Lower lobe of right lung (tissue), 2 donors: Measurements from ENCODE around the gene AKR1D1. TPM values are rescaled to one million over a fixed set of nuclear protein-coding genes. Genes with fewer than 3 reads are reported as not detected.

Experiments
- ATAC-seq, 2 donors: fragments of 200-7000 bp; cut with Tn5 transposase; one replicate each; pipeline ENCODE4 v1.9.1; 2020 to 2022; ENCODE audit warnings: mild to moderate bottlenecking in 2 of 2, moderate library complexity in 2 of 2
- DNase-seq: peaks from one replicate; pipeline ENCODE4 v3.0.0-alpha.2; 2020
- H3K27ac ChIP-seq: fragments of 200-600 bp; one replicate; pipeline ENCODE4 v1.8.0; 2022
- H3K27me3 ChIP-seq: fragments of 200-600 bp; one replicate; pipeline ENCODE4 v1.8.0; 2022; ENCODE audit warnings: low read depth
- H3K36me3 ChIP-seq: fragments of 200-600 bp; one replicate; pipeline ENCODE4 v1.8.0; 2022; ENCODE audit warnings: mild to moderate bottlenecking
- H3K4me1 ChIP-seq: fragments of 200-600 bp; one replicate; pipeline ENCODE4 v1.8.0; 2022
- H3K4me3 ChIP-seq: fragments of 200-600 bp; one replicate; pipeline ENCODE4 v1.8.0; 2022; ENCODE audit warnings: mild to moderate bottlenecking
- H3K9me3 ChIP-seq: fragments of 200-600 bp; one replicate; pipeline ENCODE4 v1.8.0; 2022
- CTCF ChIP-seq: fragments of 200-600 bp; IDR thresholded peaks from one replicate; pipeline ENCODE4 v1.8.0; 2022; ENCODE audit warnings: antibody characterized with exemption, mild to moderate bottlenecking
- intact Hi-C: fragments of 100-400 bp; cut with DNase I; formaldehyde crosslinking; loops from one replicate; pipeline ENCODE4 v1.11.0; 2022
- long read RNA-seq: library from polyadenylated mRNA; unstranded; transcript quantifications from one replicate; pipeline ENCODE4 v2.0.0, GENCODE V29; 2021
- total RNA-seq: library from RNA; stranded (reverse); fragmentation: NEBNext Ultra II Directional; extraction: Animal tissue kit (Norgen Biotek cat#: 25700); gene quantifications from one replicate; pipeline ENCODE4 v1.2.1, GENCODE V29; 2021
- donor health status: DM: no; HTN: yes; CAD: no; lungs with severe emphysema.

AKR1D1 gene
- not detected for total RNA-seq
- long read RNA-seq: 0 reads

DNA sequence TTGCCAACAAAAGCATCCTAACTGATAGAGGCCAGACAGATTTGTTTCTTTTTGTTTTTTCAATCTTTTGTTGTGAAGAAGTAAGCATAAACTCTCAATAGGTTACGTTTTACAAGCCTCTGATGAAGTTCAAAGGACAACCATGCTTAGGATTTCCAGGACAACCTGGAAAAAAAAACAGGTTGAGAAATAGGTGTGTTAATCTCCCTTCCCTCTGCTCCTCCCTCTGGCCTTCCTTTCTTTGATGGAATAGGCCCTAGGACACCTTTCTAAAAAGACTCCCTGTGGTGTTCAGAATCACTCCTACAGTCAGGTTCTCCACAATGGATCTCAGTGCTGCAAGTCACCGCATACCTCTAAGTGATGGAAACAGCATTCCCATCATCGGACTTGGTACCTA lies at the start of gene AKR1D1:
AKR1D1 (plus strand) TSS at position 264 of the 400 bp plus-strand sequence; CDS start at position 324, 60 bp downstream.
- ATAC-seq (no peak), DNase-seq (no peak)
- Histone ChIP-seq H3K4me3 (no peak within 1 kb of the TSS), H3K27me3 (no peaks in the 10 kb centered on the region), H3K4me1 (no peaks in the 10 kb centered on the region), H3K9me3 (no peaks in the 10 kb centered on the region), H3K36me3 (no peaks in the 10 kb centered on the region), H3K27ac (no peak within 1 kb of the TSS)
- intact Hi-C loops: no loop called here
- TF ChIP-seq CTCF: no peak

DNA sequence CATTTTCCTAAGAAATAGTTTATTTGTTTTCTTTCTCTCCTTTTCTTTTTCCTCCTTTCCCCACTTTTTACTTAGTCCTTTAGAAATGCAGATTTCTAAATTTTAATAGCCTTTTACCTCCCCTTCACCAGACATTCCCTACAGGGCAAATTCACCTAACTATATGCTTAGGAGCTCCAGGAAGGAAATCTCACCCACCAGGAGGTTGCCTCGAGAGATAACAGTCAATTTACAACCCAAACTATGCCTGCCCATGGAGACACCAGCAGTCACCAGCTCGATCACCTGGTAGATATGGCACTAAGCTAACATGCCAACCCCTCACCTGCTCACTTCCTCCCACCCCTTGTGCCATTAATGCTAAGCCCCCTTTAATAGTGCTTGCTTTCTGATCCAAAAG lies 49.2 kb upstream of the AKR1D1 start:
- intact Hi-C loops: no loop called here
- Histone ChIP-seq H3K4me3 (no peak overlapping the region), H3K27ac (no peak overlapping the region), H3K27me3 (no peaks in the 10 kb centered on the region), H3K9me3 (no peaks in the 10 kb centered on the region), H3K36me3 (no peaks in the 10 kb centered on the region), H3K4me1 (no peaks in the 10 kb centered on the region)
- TF ChIP-seq CTCF: no peak
- no peak for DNase-seq
- no peak for ATAC-seq

DNA sequence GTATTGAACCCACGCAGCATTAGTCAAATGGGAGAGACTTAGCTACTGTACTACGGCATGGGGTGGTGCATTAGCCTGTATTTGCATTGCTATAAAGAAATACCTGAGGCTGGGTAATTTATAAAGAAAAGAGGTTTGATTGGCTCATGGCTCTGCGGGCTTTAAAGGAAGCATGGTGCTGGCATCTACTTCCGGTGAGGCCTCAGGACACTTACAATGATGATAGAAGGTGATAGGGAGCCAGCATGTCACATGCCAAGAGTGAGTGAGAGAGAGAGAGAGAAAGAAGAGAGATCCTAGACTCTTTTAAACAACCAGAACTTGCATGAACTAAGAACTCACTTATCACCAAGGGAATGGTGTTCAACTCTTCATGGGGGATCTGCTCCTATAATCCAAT lies 47.1 kb upstream of the AKR1D1 start:
- no peaks in the 10 kb centered on the region for H3K4me1 ChIP-seq
- ATAC-seq (no peak), DNase-seq (no peak)
- H3K9me3 ChIP-seq: no peaks in the 10 kb centered on the region
- no peaks in the 10 kb centered on the region for H3K36me3 ChIP-seq
- no peak overlapping the region for H3K4me3 ChIP-seq
- intact Hi-C loops: no loop called here
- TF ChIP-seq CTCF: no peak
- no peaks in the 10 kb centered on the region for H3K27me3 ChIP-seq
- H3K27ac ChIP-seq: no peak overlapping the region

DNA sequence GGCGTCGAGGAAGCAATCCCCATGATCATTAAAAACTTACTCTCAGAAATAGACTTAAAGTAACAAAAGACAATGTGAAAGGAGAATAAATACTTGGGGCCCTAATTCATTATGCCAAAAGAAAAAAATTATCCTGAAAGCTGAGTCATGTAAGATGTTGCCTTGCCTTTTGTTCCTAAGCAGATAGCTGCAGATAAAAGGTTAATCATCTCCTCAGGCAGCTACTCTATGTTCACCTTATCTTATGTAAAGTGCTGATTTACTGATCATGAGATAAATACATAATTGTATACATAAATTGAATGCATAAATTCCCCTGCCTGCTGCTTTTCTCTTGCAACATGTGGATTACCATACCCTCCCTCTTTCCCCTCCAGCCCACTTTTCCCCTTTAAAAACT lies 46.3 kb upstream of the AKR1D1 start:
- Histone ChIP-seq H3K4me1 (no peaks in the 10 kb centered on the region), H3K27me3 (no peaks in the 10 kb centered on the region), H3K27ac (no peak overlapping the region), H3K4me3 (no peak overlapping the region), H3K9me3 (no peaks in the 10 kb centered on the region), H3K36me3 (no peaks in the 10 kb centered on the region)
- ATAC-seq (no peak), DNase-seq (no peak)
- intact Hi-C loops: no loop called here
- TF ChIP-seq CTCF: no peak

GRCh38 chr7:138030679-138031351 lies 45.4 kb upstream of the AKR1D1 start:
- intact Hi-C loops: no loop called here
- no peaks in the 10 kb centered on the region for H3K27me3 ChIP-seq

More at GRCh38 chr7:138030679-138031351, 45.4 kb upstream of the AKR1D1 start:
- no peaks in the 10 kb centered on the region for H3K9me3 ChIP-seq
- H3K36me3 ChIP-seq: no peaks in the 10 kb centered on the region
- H3K27ac ChIP-seq: no peak overlapping the region
- H3K4me3 ChIP-seq: no peak overlapping the region
- TF ChIP-seq CTCF: no peak
- no peaks in the 10 kb centered on the region for H3K4me1 ChIP-seq
- ATAC-seq (no peak), DNase-seq (no peak)
